Measurements from ENCODE around the gene LCNL1. TPM values are rescaled to one million over a fixed set of nuclear protein-coding genes. Genes with fewer than 3 reads are reported as not detected.

The LCNL1 gene
- total RNA-seq: 0.10 TPM

GRCh38 chr9:136982232-136983051 is at the start of gene LCNL1:
Gene LCNL1, plus strand, starts transcription at chr9:136982993. Its CDS starts 594 bp downstream, at chr9:136983587.
- peaks cover 16% of the 10 kb centered on the region for H3K27me3 ChIP-seq (ENCODE audit: insufficient read depth, low read length)
- H3K9me3 ChIP-seq (ENCODE audit: low read depth, low read length): no peaks in the 10 kb centered on the region
- no peak within 1 kb of the TSS for H3K4me3 ChIP-seq (ENCODE audit: low read length)
- peaks cover 8% of the 10 kb centered on the region for H3K4me1 ChIP-seq (ENCODE audit: insufficient read depth, low read length)

GRCh38 chr9:136934277-136934676 is 48.5 kb upstream of the LCNL1 start:
- Histone ChIP-seq H3K4me3 (ENCODE audit: low read length) (no peak overlapping the region), H3K27me3 (ENCODE audit: insufficient read depth, low read length) (no peaks in the 10 kb centered on the region), H3K9me3 (ENCODE audit: low read depth, low read length) (no peaks in the 10 kb centered on the region), H3K4me1 (ENCODE audit: insufficient read depth, low read length) (no peaks in the 10 kb centered on the region)

GRCh38 chr9:136935651-136936050 is 47.1 kb upstream of the LCNL1 start:
- Histone ChIP-seq H3K9me3 (ENCODE audit: low read depth, low read length) (no peaks in the 10 kb centered on the region), H3K4me3 (ENCODE audit: low read length) (no peak overlapping the region), H3K27me3 (ENCODE audit: insufficient read depth, low read length) (no peaks in the 10 kb centered on the region), H3K4me1 (ENCODE audit: insufficient read depth, low read length) (no peaks in the 10 kb centered on the region)

- Histone ChIP-seq H3K9me3 (ENCODE audit: low read depth, low read length) (no peaks in the 10 kb centered on the region), H3K27me3 (ENCODE audit: insufficient read depth, low read length) (no peaks in the 10 kb centered on the region), H3K4me1 (ENCODE audit: insufficient read depth, low read length) (no peaks in the 10 kb centered on the region), H3K4me3 (ENCODE audit: low read length) (no peak overlapping the region)
Measured at GRCh38 chr9:136936645-136937170, 46.1 kb upstream of the LCNL1 start.

- no peaks in the 10 kb centered on the region for H3K9me3 ChIP-seq (ENCODE audit: low read depth, low read length)
- H3K4me1 ChIP-seq (ENCODE audit: insufficient read depth, low read length): no peaks in the 10 kb centered on the region
- H3K4me3 ChIP-seq (ENCODE audit: low read length): no peak overlapping the region
- H3K27me3 ChIP-seq (ENCODE audit: insufficient read depth, low read length): no peaks in the 10 kb centered on the region
Measured at GRCh38 chr9:136937186-136938001, 45.4 kb upstream of the LCNL1 start.

GRCh38 chr9:136939431-136939995 is 43.3 kb upstream of the LCNL1 start:
- H3K27me3 ChIP-seq (ENCODE audit: insufficient read depth, low read length): no peaks in the 10 kb centered on the region
- H3K4me1 ChIP-seq (ENCODE audit: insufficient read depth, low read length): peaks cover 9% of the 10 kb centered on the region
- H3K9me3 ChIP-seq (ENCODE audit: low read depth, low read length): no peaks in the 10 kb centered on the region
- H3K4me3 ChIP-seq (ENCODE audit: low read length): no peak overlapping the region

GRCh38 chr9:136939996-136940525 is 42.7 kb upstream of the LCNL1 start:
- no peaks in the 10 kb centered on the region for H3K27me3 ChIP-seq (ENCODE audit: insufficient read depth, low read length)

GRCh38 chr9:136940526-136941230 is 42.1 kb upstream of the LCNL1 start:
- Histone ChIP-seq H3K9me3 (ENCODE audit: low read depth, low read length) (no peaks in the 10 kb centered on the region), H3K27me3 (ENCODE audit: insufficient read depth, low read length) (no peaks in the 10 kb centered on the region), H3K4me3 (ENCODE audit: low read length) (no peak overlapping the region), H3K4me1 (ENCODE audit: insufficient read depth, low read length) (peaks cover 15% of the 10 kb centered on the region)

More at GRCh38 chr9:136939996-136940525, 42.7 kb upstream of the LCNL1 start:
- Histone ChIP-seq H3K4me3 (ENCODE audit: low read length) (no peak overlapping the region), H3K4me1 (ENCODE audit: insufficient read depth, low read length) (peaks cover 13% of the 10 kb centered on the region), H3K9me3 (ENCODE audit: low read depth, low read length) (no peaks in the 10 kb centered on the region)

GRCh38 chr9:136941231-136942111 is 41.3 kb upstream of the LCNL1 start:
- H3K9me3 ChIP-seq (ENCODE audit: low read depth, low read length): no peaks in the 10 kb centered on the region
- peaks cover 15% of the 10 kb centered on the region for H3K4me1 ChIP-seq (ENCODE audit: insufficient read depth, low read length)
- no peak overlapping the region for H3K4me3 ChIP-seq (ENCODE audit: low read length)
- no peaks in the 10 kb centered on the region for H3K27me3 ChIP-seq (ENCODE audit: insufficient read depth, low read length)

- Histone ChIP-seq H3K4me1 (ENCODE audit: insufficient read depth, low read length) (peaks cover 15% of the 10 kb centered on the region), H3K4me3 (ENCODE audit: low read length) (no peak overlapping the region), H3K27me3 (ENCODE audit: insufficient read depth, low read length) (no peaks in the 10 kb centered on the region), H3K9me3 (ENCODE audit: low read depth, low read length) (no peaks in the 10 kb centered on the region)
Measured at GRCh38 chr9:136942112-136942880, 40.5 kb upstream of the LCNL1 start.

GRCh38 chr9:136942881-136943230 is 39.9 kb upstream of the LCNL1 start:
- H3K27me3 ChIP-seq (ENCODE audit: insufficient read depth, low read length): no peaks in the 10 kb centered on the region
- no peak overlapping the region for H3K4me3 ChIP-seq (ENCODE audit: low read length)
- peaks cover 15% of the 10 kb centered on the region for H3K4me1 ChIP-seq (ENCODE audit: insufficient read depth, low read length)
- no peaks in the 10 kb centered on the region for H3K9me3 ChIP-seq (ENCODE audit: low read depth, low read length)

GRCh38 chr9:136943291-136944211 is 39.2 kb upstream of the LCNL1 start:
- H3K4me1 ChIP-seq (ENCODE audit: insufficient read depth, low read length): peaks cover 20% of the 10 kb centered on the region
- H3K9me3 ChIP-seq (ENCODE audit: low read depth, low read length): no peaks in the 10 kb centered on the region
- H3K4me3 ChIP-seq (ENCODE audit: low read length): peak overlapping the region; percentile 79
- no peaks in the 10 kb centered on the region for H3K27me3 ChIP-seq (ENCODE audit: insufficient read depth, low read length)
